HEK293 (cell line): ENCODE measurements around the gene PRSS53.
"Not testable (repeated sequence)": the region's sequence is repeated elsewhere in the genome, so short reads cannot be mapped to it uniquely, and the experiment has no call there.

ENCODE experiments used
- CTCF ChIA-PET: fragments of 350-600 bp; formaldehyde crosslinking; extraction: SDS; loops from one replicate; lab custom pipeline; 2021; ENCODE audit warnings: antibody characterized with exemption; lab: Yijun Ruan, JAX
- POLR2A ChIA-PET: fragments of 300-600 bp; formaldehyde crosslinking; extraction: SDS; loops from one replicate; lab custom pipeline; 2020; ENCODE audit warnings: antibody characterized with exemption, inconsistent platforms; lab: Yijun Ruan, JAX
- H3K27ac ChIP-seq: fragments of 200-500 bp; sonication (Bioruptor generic); 2 replicates; pipeline ENCODE4 v1.5.1; 2014; ENCODE audit warnings: low read depth, low read length, control low read depth, inconsistent platforms; ENCODE audit errors: extremely low read depth
- H3K36me3 ChIP-seq, 2 experiments: fragments of 200-500 bp in 1 of 2; sonication (Bioruptor generic) in 1 of 2; 1 replicate in 1 of 2; 2 replicates in 1 of 2; pipeline ENCODE4 v1.5.1; 2014 to 2017; ENCODE audit warnings: inconsistent platforms in 2 of 2, low read length in 2 of 2; ENCODE audit not compliant: control insufficient read depth in 2 of 2, insufficient read depth in 1 of 2
- H3K4me1 ChIP-seq: fragments of 200-500 bp; sonication (Bioruptor generic); 2 replicates; pipeline ENCODE4 v1.5.1; 2014; ENCODE audit warnings: mild to moderate bottlenecking, low read length, inconsistent platforms; ENCODE audit not compliant: control insufficient read depth, insufficient read depth
- H3K4me3 ChIP-seq: 2 replicates; pipeline ENCODE4 v1.5.1; 2011; ENCODE audit warnings: low read depth, mild to moderate bottlenecking, control low read depth, low read length, moderate library complexity
- H3K9me3 ChIP-seq: fragments of 200-500 bp; sonication (Bioruptor generic); 2 replicates; pipeline ENCODE4 v1.5.1; 2014; ENCODE audit warnings: low read depth, low read length, inconsistent platforms; ENCODE audit not compliant: control insufficient read depth, insufficient read depth
- FEZF1 ChIP-seq: fragments of 450-650 bp; formaldehyde crosslinking; IDR thresholded peaks from 2 replicates; pipeline ENCODE4 v1.5.1; 2016; ENCODE audit warnings: missing biosample characterization, missing genetic modification characterization
- GLIS1 ChIP-seq: fragments of 450-650 bp; formaldehyde crosslinking; IDR thresholded peaks from 2 replicates; pipeline ENCODE4 v1.5.1; 2016; ENCODE audit warnings: missing biosample characterization, missing genetic modification characterization
- GLIS2 ChIP-seq: fragments of 450-650 bp; formaldehyde crosslinking; IDR thresholded peaks from 2 replicates; pipeline ENCODE4 v1.5.1; 2016; ENCODE audit warnings: missing biosample characterization, missing genetic modification characterization
- KLF10 ChIP-seq: fragments of 450-650 bp; IDR thresholded peaks from 2 replicates; pipeline ENCODE4 v1.5.1; 2018; ENCODE audit warnings: missing biosample characterization, mild to moderate bottlenecking, missing genetic modification characterization
- SCRT1 ChIP-seq: fragments of 450-650 bp; formaldehyde crosslinking; IDR thresholded peaks from 2 replicates; pipeline ENCODE4 v1.5.1; 2016; ENCODE audit warnings: missing biosample characterization, missing genetic modification characterization, borderline replicate concordance
- SCRT2 ChIP-seq: fragments of 450-650 bp; formaldehyde crosslinking; IDR thresholded peaks from 2 replicates; pipeline ENCODE4 v1.5.1; 2016; ENCODE audit warnings: missing biosample characterization, missing genetic modification characterization
- ZFP37 ChIP-seq: fragments of 450-650 bp; formaldehyde crosslinking; IDR thresholded peaks from 2 replicates; pipeline ENCODE4 v1.5.1; 2016; ENCODE audit warnings: missing biosample characterization, missing genetic modification characterization
- ZNF10 ChIP-seq: fragments of 450-650 bp; formaldehyde crosslinking; IDR thresholded peaks from 2 replicates; pipeline ENCODE4 v1.5.1; 2017; ENCODE audit warnings: missing biosample characterization, missing genetic modification characterization
- ZNF114 ChIP-seq: fragments of 450-650 bp; formaldehyde crosslinking; IDR thresholded peaks from 2 replicates; pipeline ENCODE4 v1.5.0; 2017; ENCODE audit warnings: missing biosample characterization, missing genetic modification characterization
- ZNF391 ChIP-seq: fragments of 450-650 bp; formaldehyde crosslinking; IDR thresholded peaks from 2 replicates; pipeline ENCODE4 v1.5.1; 2016; ENCODE audit warnings: low read depth, missing biosample characterization, missing genetic modification characterization, borderline replicate concordance
- ZNF701 ChIP-seq: fragments of 450-650 bp; formaldehyde crosslinking; IDR thresholded peaks from 2 replicates; pipeline ENCODE4 v1.5.1; 2016; ENCODE audit warnings: missing biosample characterization, missing genetic modification characterization
- ZNF768 ChIP-seq: fragments of 450-650 bp; formaldehyde crosslinking; IDR thresholded peaks from 2 replicates; pipeline ENCODE4 v1.5.1; 2018; ENCODE audit warnings: missing biosample characterization, mild to moderate bottlenecking, missing genetic modification characterization
- ZNF785 ChIP-seq: fragments of 450-650 bp; formaldehyde crosslinking; IDR thresholded peaks from 2 replicates; pipeline ENCODE4 v1.5.1; 2016; ENCODE audit warnings: missing biosample characterization, missing genetic modification characterization
- TF ChIP-seq, protein P1 (sequence below): fragments of 450-650 bp; formaldehyde crosslinking; IDR thresholded peaks from 2 replicates; pipeline ENCODE4 v1.5.1; 2016; ENCODE audit warnings: missing biosample characterization, missing genetic modification characterization
- TF ChIP-seq, protein P2 (sequence below): fragments of 450-650 bp; formaldehyde crosslinking; IDR thresholded peaks from 2 replicates; pipeline ENCODE4 v1.5.1; 2016; ENCODE audit warnings: missing biosample characterization, missing genetic modification characterization
- TF ChIP-seq, protein P3 (sequence below): fragments of 450-650 bp; formaldehyde crosslinking; IDR thresholded peaks from 2 replicates; pipeline ENCODE4 v1.5.1; 2016; ENCODE audit warnings: missing biosample characterization, missing genetic modification characterization

The PRSS53 gene

GRCh38 chr16:31088459-31089183, at the start of gene PRSS53:
Gene PRSS53 (minus strand): TSS chr16:31088943. CDS start chr16:31088809, 134 bp downstream.
- Histone ChIP-seq H3K27ac (no peak within 1 kb of the TSS), H3K9me3 (no peaks in the 10 kb centered on the region), H3K4me1 (peaks cover 3% of the 10 kb centered on the region; the same call in 1 of the 2 replicates)
- TF ChIP-seq KLF10 (tag by site-specific recombination) (no peak), SCRT2 (tag by site-specific recombination) (no peak), ZNF785 (tag by site-specific recombination) (no peak), GLIS2 (peak; percentile 43; the same call in 1 of the 2 replicates), ZNF10 (no peak), ZNF391 (tag by site-specific recombination) (no peak), ZNF114 (tag by site-specific recombination) (no peak), FEZF1 (no peak), GLIS1 (tag by site-specific recombination) (peak; percentile 57), ZNF701 (tag by site-specific recombination) (no peak), ZFP37 (tag by site-specific recombination) (no peak), ZNF768 (tag by site-specific recombination) (peak; percentile 88; the same call in 1 of the 2 replicates)
- TF ChIP-seq, protein P1, sequence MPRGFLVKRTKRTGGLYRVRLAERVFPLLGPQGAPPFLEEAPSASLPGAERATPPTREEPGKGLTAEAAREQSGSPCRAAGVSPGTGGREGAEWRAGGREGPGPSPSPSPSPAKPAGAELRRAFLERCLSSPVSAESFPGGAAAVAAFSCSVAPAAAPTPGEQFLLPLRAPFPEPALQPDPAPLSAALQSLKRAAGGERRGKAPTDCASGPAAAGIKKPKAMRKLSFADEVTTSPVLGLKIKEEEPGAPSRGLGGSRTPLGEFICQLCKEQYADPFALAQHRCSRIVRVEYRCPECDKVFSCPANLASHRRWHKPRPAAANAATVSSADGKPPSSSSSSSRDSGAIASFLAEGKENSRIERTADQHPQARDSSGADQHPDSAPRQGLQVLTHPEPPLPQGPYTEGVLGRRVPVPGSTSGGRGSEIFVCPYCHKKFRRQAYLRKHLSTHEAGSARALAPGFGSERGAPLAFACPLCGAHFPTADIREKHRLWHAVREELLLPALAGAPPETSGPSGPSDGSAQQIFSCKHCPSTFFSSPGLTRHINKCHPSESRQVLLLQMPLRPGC (tag by site-specific recombination): no peak
- TF ChIP-seq, protein P2, sequence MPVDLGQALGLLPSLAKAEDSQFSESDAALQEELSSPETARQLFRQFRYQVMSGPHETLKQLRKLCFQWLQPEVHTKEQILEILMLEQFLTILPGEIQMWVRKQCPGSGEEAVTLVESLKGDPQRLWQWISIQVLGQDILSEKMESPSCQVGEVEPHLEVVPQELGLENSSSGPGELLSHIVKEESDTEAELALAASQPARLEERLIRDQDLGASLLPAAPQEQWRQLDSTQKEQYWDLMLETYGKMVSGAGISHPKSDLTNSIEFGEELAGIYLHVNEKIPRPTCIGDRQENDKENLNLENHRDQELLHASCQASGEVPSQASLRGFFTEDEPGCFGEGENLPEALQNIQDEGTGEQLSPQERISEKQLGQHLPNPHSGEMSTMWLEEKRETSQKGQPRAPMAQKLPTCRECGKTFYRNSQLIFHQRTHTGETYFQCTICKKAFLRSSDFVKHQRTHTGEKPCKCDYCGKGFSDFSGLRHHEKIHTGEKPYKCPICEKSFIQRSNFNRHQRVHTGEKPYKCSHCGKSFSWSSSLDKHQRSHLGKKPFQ (tag by site-specific recombination): no peak
- TF ChIP-seq, protein P3, sequence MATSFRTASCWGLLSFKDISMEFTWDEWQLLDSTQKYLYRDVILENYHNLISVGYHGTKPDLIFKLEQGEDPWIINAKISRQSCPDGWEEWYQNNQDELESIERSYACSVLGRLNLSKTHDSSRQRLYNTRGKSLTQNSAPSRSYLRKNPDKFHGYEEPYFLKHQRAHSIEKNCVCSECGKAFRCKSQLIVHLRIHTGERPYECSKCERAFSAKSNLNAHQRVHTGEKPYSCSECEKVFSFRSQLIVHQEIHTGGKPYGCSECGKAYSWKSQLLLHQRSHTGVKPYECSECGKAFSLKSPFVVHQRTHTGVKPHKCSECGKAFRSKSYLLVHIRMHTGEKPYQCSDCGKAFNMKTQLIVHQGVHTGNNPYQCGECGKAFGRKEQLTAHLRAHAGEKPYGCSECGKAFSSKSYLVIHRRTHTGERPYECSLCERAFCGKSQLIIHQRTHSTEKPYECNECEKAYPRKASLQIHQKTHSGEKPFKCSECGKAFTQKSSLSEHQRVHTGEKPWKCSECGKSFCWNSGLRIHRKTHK (tag by site-specific recombination): no peak
- TF ChIP-seq, all 188 proteins: peak for 3
- H3K4me3 ChIP-seq: no peak within 1 kb of the TSS
- CTCF ChIA-PET: no interaction called here
- POLR2A ChIA-PET: interaction anchor here (0.8 to 1.2 kb wide), 2 partner anchors 11 to 29 kb away, joined by 3 to 4 read pairs; partner anchors contain the start of gene KAT8
- H3K36me3 ChIP-seq: peaks cover 0 to 46% of the 10 kb centered on the region in 2 experiments; a peak in 2 of 3 replicates

- H3K4me3 ChIP-seq, H3K9me3 ChIP-seq, H3K27ac ChIP-seq: not testable (repeated sequence)
- ChIA-PET POLR2A (interaction anchor here (1.1 to 2.2 kb wide), 3 partner anchors 19 to 43 kb away, joined by 3 to 11 read pairs (median 7); partner anchors contain the start of genes FUS and KAT8), CTCF (interaction anchor here (1.0 kb wide), 1 partner anchor 152 kb away, joined by 3 read pairs; the partner anchor contains the start of gene HSD3B7)
- H3K36me3 ChIP-seq: peaks cover 0 to 10% of the 10 kb centered on the region in 2 experiments; a peak in 1 of 3 replicates
- TF ChIP-seq SCRT2 (tag by site-specific recombination): peak; percentile 84
- peak; percentile 67 for TF ChIP-seq SCRT1 (tag by site-specific recombination)
- H3K4me1 ChIP-seq: peaks cover 11% of the 10 kb centered on the region; the same call in 1 of the 2 replicates
Measured at GRCh38 chr16:31136822-31137499, 48.2 kb upstream of the PRSS53 start.
